Neural crest cell (in vitro differentiated cells): ENCODE data around the gene FUT8. TPM values are rescaled to one million over a fixed set of nuclear protein-coding genes. Genes with fewer than 3 reads are reported as not detected.

Experiments
- DNase-seq: peaks from one replicate; pipeline ENCODE4 v3.0.0; 2021; ENCODE audit warnings: low read depth, mixed read lengths, low spot score
- H3K27ac Mint-ChIP-seq: one replicate; pipeline ENCODE4 v1.8.0; 2021; ENCODE audit warnings: mild to moderate bottlenecking, mixed read lengths; ENCODE audit not compliant: unreplicated experiment
- H3K27me3 Mint-ChIP-seq: 2 replicates; pipeline ENCODE4 v1.8.0; 2021; ENCODE audit warnings: low read depth, mild to moderate bottlenecking, mixed read lengths
- H3K36me3 Mint-ChIP-seq: 2 replicates; pipeline ENCODE4 v1.8.0; 2021; ENCODE audit warnings: low read depth, mild to moderate bottlenecking, mixed read lengths
- H3K4me1 Mint-ChIP-seq: 2 replicates; pipeline ENCODE4 v1.8.0; 2021; ENCODE audit warnings: mixed read lengths
- H3K4me3 Mint-ChIP-seq: one replicate; pipeline ENCODE4 v1.8.0; 2021; ENCODE audit warnings: mild to moderate bottlenecking, mixed read lengths
- H3K9me3 Mint-ChIP-seq: 2 replicates; pipeline ENCODE4 v1.8.0; 2021; ENCODE audit warnings: mixed read lengths
- total RNA-seq: library from RNA; stranded (reverse); gene quantifications from 2 replicates; pipeline ENCODE4 v1.2.1, GENCODE V29; 2021
- TF ChIP-seq, protein P1 (sequence below): fragments of 200-600 bp; sonication (generic); conservative IDR thresholded peaks from 2 replicates; pipeline ENCODE4 v1.5.0; 2021; ENCODE audit warnings: antibody characterized with exemption, mild to moderate bottlenecking

The FUT8 gene
- total RNA-seq, 1 donor from 2014 or later = 67.2 TPM

DNA sequence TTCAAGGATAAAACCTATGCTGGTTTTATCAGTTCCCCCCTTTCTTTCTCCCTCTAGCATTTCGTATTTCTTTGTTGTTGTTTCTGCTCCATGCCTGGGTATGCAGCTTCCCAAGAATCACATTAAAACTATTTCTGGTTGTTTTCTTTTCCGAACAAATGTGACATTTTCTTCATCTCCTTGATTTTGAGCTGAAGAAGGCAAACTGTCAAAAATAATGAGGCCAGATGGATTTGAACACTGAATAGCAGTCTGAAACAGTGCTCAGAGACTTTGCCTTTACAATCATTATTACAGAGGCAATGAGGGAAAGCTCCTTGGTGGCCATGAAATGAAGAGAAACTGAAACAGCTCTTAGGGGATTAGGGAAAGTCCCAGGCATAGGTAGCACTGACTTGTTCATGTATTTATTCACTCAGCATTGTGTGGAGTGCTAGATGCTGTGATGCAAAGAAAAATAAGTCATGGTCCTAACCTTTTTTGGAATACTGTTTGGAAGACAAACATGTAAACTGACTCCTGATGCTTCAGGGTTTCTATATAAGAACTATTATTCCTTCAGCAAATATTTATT lies 319.5 kb downstream of the FUT8 start:
- Mint-ChIP-seq H3K4me3 (no peak overlapping the region), H3K9me3 (peaks cover 6% of the 10 kb centered on the region), H3K36me3 (peaks cover 12% of the 10 kb centered on the region), H3K27me3 (no peaks in the 10 kb centered on the region), H3K4me1 (no peaks in the 10 kb centered on the region), H3K27ac (no peak overlapping the region)
- no peak for DNase-seq
- TF ChIP-seq, protein P1, sequence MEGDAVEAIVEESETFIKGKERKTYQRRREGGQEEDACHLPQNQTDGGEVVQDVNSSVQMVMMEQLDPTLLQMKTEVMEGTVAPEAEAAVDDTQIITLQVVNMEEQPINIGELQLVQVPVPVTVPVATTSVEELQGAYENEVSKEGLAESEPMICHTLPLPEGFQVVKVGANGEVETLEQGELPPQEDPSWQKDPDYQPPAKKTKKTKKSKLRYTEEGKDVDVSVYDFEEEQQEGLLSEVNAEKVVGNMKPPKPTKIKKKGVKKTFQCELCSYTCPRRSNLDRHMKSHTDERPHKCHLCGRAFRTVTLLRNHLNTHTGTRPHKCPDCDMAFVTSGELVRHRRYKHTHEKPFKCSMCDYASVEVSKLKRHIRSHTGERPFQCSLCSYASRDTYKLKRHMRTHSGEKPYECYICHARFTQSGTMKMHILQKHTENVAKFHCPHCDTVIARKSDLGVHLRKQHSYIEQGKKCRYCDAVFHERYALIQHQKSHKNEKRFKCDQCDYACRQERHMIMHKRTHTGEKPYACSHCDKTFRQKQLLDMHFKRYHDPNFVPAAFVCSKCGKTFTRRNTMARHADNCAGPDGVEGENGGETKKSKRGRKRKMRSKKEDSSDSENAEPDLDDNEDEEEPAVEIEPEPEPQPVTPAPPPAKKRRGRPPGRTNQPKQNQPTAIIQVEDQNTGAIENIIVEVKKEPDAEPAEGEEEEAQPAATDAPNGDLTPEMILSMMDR = no peak

DNA sequence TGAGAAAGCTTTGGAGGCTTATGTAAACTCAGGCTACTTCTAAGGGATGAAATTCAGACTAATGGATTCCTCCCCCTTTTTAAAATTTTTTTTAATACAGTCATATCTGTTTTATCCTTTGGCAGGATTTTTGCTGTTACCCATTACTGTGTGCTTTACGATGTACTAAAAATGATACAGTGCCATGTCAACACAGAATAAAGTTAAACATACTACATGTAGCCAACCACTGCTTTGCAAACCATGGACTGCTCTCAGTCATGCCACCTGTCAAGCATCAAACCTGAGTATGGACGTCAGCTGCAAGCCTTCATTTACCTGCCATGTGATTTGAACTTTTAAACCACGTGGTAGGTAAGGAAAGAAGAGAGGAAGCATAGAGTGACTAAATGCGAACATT lies 325.8 kb downstream of the FUT8 start:
- H3K27me3 Mint-ChIP-seq = no peaks in the 10 kb centered on the region

DNA sequence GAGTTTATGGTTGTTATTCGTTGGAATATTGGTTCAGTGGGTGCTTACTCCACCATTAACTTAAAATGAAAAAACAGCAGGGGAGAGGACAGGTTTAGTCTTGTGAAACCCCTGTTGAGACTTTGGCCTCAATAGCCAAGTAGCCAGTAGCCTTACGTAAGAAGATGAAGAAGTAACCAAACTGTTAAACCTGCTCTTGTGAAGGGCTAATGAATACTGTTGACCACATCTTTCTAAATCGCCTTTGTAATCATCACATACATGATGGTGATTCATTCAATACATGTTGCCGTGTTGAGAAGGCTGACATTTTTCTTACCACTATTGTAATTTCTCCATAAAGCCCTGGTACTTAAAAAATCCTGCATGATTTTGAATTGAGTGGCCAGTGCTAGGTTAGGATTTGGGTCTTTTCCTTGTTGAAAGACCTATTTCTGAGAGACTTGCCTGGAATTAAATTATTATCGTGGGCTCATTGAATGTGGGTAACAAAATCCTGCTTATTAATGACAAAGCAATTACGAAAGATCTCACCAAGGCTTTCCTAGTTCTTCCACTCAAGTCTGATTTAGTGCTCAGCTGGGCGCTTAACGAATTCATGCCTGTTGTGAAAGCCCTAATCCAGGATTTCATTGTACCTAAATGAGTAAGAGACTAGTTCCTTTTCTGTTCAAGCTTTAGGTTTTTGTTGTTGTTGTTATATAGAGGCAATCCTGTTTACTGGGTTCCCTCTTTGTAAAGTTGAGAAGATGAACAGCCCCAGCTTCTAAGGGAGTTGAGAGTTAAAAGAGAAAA lies 333.1 kb downstream of the FUT8 start:
- H3K36me3 Mint-ChIP-seq = peaks cover 5% of the 10 kb centered on the region
- H3K27me3 Mint-ChIP-seq = no peaks in the 10 kb centered on the region
- DNase-seq = no peak
- H3K27ac Mint-ChIP-seq = no peak overlapping the region
- H3K9me3 Mint-ChIP-seq = no peaks in the 10 kb centered on the region
- H3K4me3 Mint-ChIP-seq = no peak overlapping the region
- no peaks in the 10 kb centered on the region for H3K4me1 Mint-ChIP-seq
- TF ChIP-seq, protein P1 = no peak

More for the DNA sequence above, 325.8 kb downstream of the FUT8 start:
- H3K4me3 Mint-ChIP-seq = no peak overlapping the region
- no peaks in the 10 kb centered on the region for H3K9me3 Mint-ChIP-seq
- DNase-seq = no peak
- H3K27ac Mint-ChIP-seq = no peak overlapping the region
- no peaks in the 10 kb centered on the region for H3K4me1 Mint-ChIP-seq
- H3K36me3 Mint-ChIP-seq = peaks cover 3% of the 10 kb centered on the region
- TF ChIP-seq, protein P1 = no peak

DNA sequence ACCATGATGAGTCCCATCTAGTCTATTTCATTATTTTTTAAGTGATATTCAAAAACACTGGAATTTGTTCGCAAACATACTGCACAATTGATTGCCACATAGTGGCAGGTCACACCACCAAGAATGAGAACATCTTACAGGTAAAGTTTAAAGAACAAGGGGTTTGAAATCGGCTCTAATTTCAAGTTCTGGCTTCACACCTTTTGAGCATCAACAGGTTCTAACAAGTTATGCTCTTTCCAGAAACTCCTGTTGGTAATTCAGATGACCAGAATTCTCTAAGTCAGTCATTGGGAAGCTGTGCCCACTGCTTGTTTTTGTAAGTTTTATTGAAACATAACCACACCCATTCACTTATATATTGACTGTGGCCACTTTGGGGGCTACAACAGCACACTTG lies 336.3 kb downstream of the FUT8 start:
- Mint-ChIP-seq H3K9me3 (no peaks in the 10 kb centered on the region), H3K4me3 (no peak overlapping the region), H3K27me3 (no peaks in the 10 kb centered on the region), H3K4me1 (no peaks in the 10 kb centered on the region), H3K27ac (no peak overlapping the region), H3K36me3 (peaks cover 4% of the 10 kb centered on the region)
- no peak for DNase-seq
- TF ChIP-seq, protein P1 = no peak

DNA sequence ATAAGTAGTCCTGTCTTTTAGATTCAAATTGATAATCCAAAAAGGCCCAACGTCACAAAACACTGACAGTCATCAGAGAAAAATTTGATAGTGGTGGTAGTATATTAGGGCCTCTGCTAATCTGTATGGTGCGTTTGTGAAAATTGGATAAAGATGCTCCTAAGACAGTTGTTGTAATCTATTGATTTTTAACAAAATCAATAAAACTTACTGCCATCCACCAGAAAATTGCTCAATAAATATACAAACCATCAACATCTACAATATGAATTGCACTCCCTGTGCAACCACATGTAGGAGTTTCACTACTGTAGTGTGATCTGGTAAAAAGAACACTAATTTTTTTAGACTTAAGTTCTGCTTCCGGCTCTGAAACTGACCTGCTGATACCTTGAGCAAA lies 336.8 kb downstream of the FUT8 start:
- no peaks in the 10 kb centered on the region for H3K4me1 Mint-ChIP-seq
- TF ChIP-seq, protein P1 = no peak
- no peaks in the 10 kb centered on the region for H3K9me3 Mint-ChIP-seq
- no peak overlapping the region for H3K27ac Mint-ChIP-seq
- H3K4me3 Mint-ChIP-seq = no peak overlapping the region
- no peaks in the 10 kb centered on the region for H3K27me3 Mint-ChIP-seq
- DNase-seq = no peak
- H3K36me3 Mint-ChIP-seq = peaks cover 4% of the 10 kb centered on the region
